HepG2 (cell line): ENCODE results near the gene SIRT1. TPM values are rescaled to one million over a fixed set of nuclear protein-coding genes. Genes with fewer than 3 reads are reported as not detected.

Source experiments
- CAMTA2 ChIP-seq: sonication (generic); formaldehyde crosslinking; IDR thresholded peaks from 2 replicates; pipeline ENCODE4 v1.4.0; 2020; ENCODE audit warnings: mild to moderate bottlenecking, missing genetic modification reagents, borderline replicate concordance
- CBX1 ChIP-seq: IDR thresholded peaks from one replicate; pipeline ENCODE4 v1.6.1; 2016; ENCODE audit warnings: antibody characterized with exemption, low read depth
- CHD2 ChIP-seq: IDR thresholded peaks from 2 replicates; pipeline ENCODE4 v1.6.1; 2011; ENCODE audit warnings: low read depth, low read length, improper control_type of control experiment
- DDIT3 ChIP-seq: sonication (generic); formaldehyde crosslinking; IDR thresholded peaks from 2 replicates; pipeline ENCODE4 v1.4.0; 2020; ENCODE audit warnings: mild to moderate bottlenecking, missing genetic modification reagents
- E2F1 ChIP-seq: sonication (generic); formaldehyde crosslinking; IDR thresholded peaks from 2 replicates; pipeline ENCODE4 v1.5.0; 2020; ENCODE audit warnings: missing genetic modification reagents
- KDM4B ChIP-seq: sonication (generic); formaldehyde crosslinking; IDR thresholded peaks from 2 replicates; pipeline ENCODE4 v1.4.0; 2020; ENCODE audit warnings: missing genetic modification reagents
- KLF9 ChIP-seq: IDR thresholded peaks from 2 replicates; pipeline ENCODE4 v1.6.1; 2016; ENCODE audit warnings: low read depth
- NR1H2 ChIP-seq: sonication (generic); formaldehyde crosslinking; IDR thresholded peaks from 2 replicates; pipeline ENCODE4 v1.8.1; 2022; ENCODE audit warnings: low read depth, missing genetic modification reagents, borderline replicate concordance
- NR3C1 ChIP-seq: sonication (generic); formaldehyde crosslinking; IDR thresholded peaks from 2 replicates; pipeline ENCODE4 v1.4.0; 2020; ENCODE audit warnings: missing genetic modification reagents
- SAP130 ChIP-seq: IDR thresholded peaks from 2 replicates; pipeline ENCODE4 v1.6.1; 2016; ENCODE audit warnings: low read depth
- TEF ChIP-seq: sonication (generic); formaldehyde crosslinking; IDR thresholded peaks from 2 replicates; pipeline ENCODE4 v1.5.0; 2020; ENCODE audit warnings: missing genetic modification reagents
- ZBTB38 ChIP-seq: sonication (generic); formaldehyde crosslinking; IDR thresholded peaks from 2 replicates; pipeline ENCODE4 v1.5.1; 2020; ENCODE audit warnings: mild to moderate bottlenecking, missing genetic modification reagents
- ZBTB7B ChIP-seq: sonication (generic); formaldehyde crosslinking; IDR thresholded peaks from 2 replicates; pipeline ENCODE4 v1.4.0; 2020; ENCODE audit warnings: missing genetic modification reagents
- ZIK1 ChIP-seq: sonication (generic); formaldehyde crosslinking; IDR thresholded peaks from 2 replicates; pipeline ENCODE4 v1.5.0; 2020; ENCODE audit warnings: mild to moderate bottlenecking, low read depth, missing genetic modification reagents, borderline replicate concordance
- ZNF10 ChIP-seq: sonication (generic); formaldehyde crosslinking; IDR thresholded peaks from 2 replicates; pipeline ENCODE4 v1.4.0; 2020; ENCODE audit warnings: mild to moderate bottlenecking, low read depth, missing genetic modification reagents, borderline replicate concordance
- ZNF136 ChIP-seq: sonication (generic); formaldehyde crosslinking; IDR thresholded peaks from 2 replicates; pipeline ENCODE4 v1.8.1; 2022; ENCODE audit warnings: low read depth, mild to moderate bottlenecking, moderate library complexity, missing genetic modification reagents
- ZNF296 ChIP-seq: sonication (generic); formaldehyde crosslinking; conservative IDR thresholded peaks from 2 replicates; pipeline ENCODE4 v1.5.0; 2020; ENCODE audit warnings: mild to moderate bottlenecking, missing genetic modification reagents
- ZNF33A ChIP-seq: sonication (generic); formaldehyde crosslinking; IDR thresholded peaks from 2 replicates; pipeline ENCODE4 v1.5.1; 2020; ENCODE audit warnings: missing genetic modification reagents, mild to moderate bottlenecking, moderate library complexity, borderline replicate concordance
- ZNF501 ChIP-seq: sonication (generic); formaldehyde crosslinking; IDR thresholded peaks from 2 replicates; pipeline ENCODE4 v1.5.1; 2020; ENCODE audit warnings: mild to moderate bottlenecking, moderate library complexity, missing genetic modification reagents
- ZNF543 ChIP-seq: sonication (generic); formaldehyde crosslinking; IDR thresholded peaks from 2 replicates; pipeline ENCODE4 v1.4.0; 2020; ENCODE audit warnings: mild to moderate bottlenecking, missing genetic modification reagents
- ZNF552 ChIP-seq: sonication (generic); formaldehyde crosslinking; IDR thresholded peaks from 2 replicates; pipeline ENCODE4 v1.9.0; 2022; ENCODE audit warnings: missing genetic modification reagents, mild to moderate bottlenecking, borderline replicate concordance
- ZNF615 ChIP-seq: sonication (generic); formaldehyde crosslinking; IDR thresholded peaks from 2 replicates; pipeline ENCODE4 v1.5.0; 2020; ENCODE audit warnings: mild to moderate bottlenecking, missing genetic modification reagents, borderline replicate concordance
- ZNF816 ChIP-seq: sonication (generic); formaldehyde crosslinking; IDR thresholded peaks from 2 replicates; pipeline ENCODE4 v1.8.0; 2022; ENCODE audit warnings: missing genetic modification reagents, mild to moderate bottlenecking, borderline replicate concordance
- polyA plus RNA-seq, 8 experiments: library from polyadenylated mRNA; depleted of rRNA in 3 of 8; stranded (reverse) in 7 of 8; unstranded in 1 of 8; fragments of >200 nt; fragmentation: Illumina TruSeq in 4 of 8; extraction: Trizol in 4 of 8; gene quantifications; 2 replicates each; pipeline versions ENCODE4 v1.2.1 to v1.2.3, GENCODE V29; 2011 to 2016; ENCODE audit warnings: low read depth in 4 of 8, missing spikeins in 1 of 8, mixed read lengths in 1 of 8; ENCODE audit not compliant: insufficient read depth in 1 of 8
- total RNA-seq, 5 experiments: library from RNA; depleted of rRNA; stranded (reverse); fragments of >200 nt; fragmentation: Illumina TruSeq; extraction: Trizol; gene quantifications; 2 replicates each; pipeline ENCODE4 v1.2.3, GENCODE V29; 2016; ENCODE audit warnings: low read depth in 1 of 5
- TF ChIP-seq, protein P1 (sequence below), 2 experiments: sonication (generic) in 1 of 2; formaldehyde crosslinking in 1 of 2; IDR thresholded peaks; 2 replicates each; pipeline versions ENCODE4 v1.5.1 to v1.6.1; 2011 to 2020; ENCODE audit warnings: borderline replicate concordance in 1 of 2, low read depth in 1 of 2, low read length in 1 of 2, mild to moderate bottlenecking in 1 of 2, missing genetic modification reagents in 1 of 2, moderate library complexity in 1 of 2
- TF ChIP-seq, protein P2 (sequence below): sonication (generic); formaldehyde crosslinking; IDR thresholded peaks from 2 replicates; pipeline ENCODE4 v1.4.0; 2020; ENCODE audit warnings: missing genetic modification reagents

SIRT1 gene
- total and polyA plus RNA-seq, 2 of the 13 experiments (the other 11 are each of a cell fraction or from before 2014, with no cell fraction given), result 9.4 to 10.2 TPM

- TF ChIP-seq ZNF10 (CRISPR knock-in tag) (no peak), KLF9 (CRISPR knock-in tag) (no peak), NR3C1 (CRISPR knock-in tag) (no peak), ZIK1 (no peak), CHD2 (peak; percentile 98), ZBTB7B (CRISPR knock-in tag) (no peak), TEF (CRISPR knock-in tag) (no peak), DDIT3 (CRISPR knock-in tag) (no peak), ZNF296 (CRISPR knock-in tag) (no peak), ZNF543 (CRISPR knock-in tag) (no peak), SAP130 (CRISPR knock-in tag) (peak; percentile 86), NR1H2 (CRISPR knock-in tag) (no peak), ZNF552 (CRISPR knock-in tag) (no peak), CAMTA2 (CRISPR knock-in tag) (no peak), ZNF501 (peak; percentile 55; the same call in 1 of the 2 replicates), KDM4B (CRISPR knock-in tag) (no peak), ZBTB38 (CRISPR knock-in tag) (no peak; the same call in 1 of the 2 replicates), ZNF816 (CRISPR knock-in tag) (0 out of 2 replicates have a peak, but pooled peaks have one; percentile 53), E2F1 (CRISPR knock-in tag) (peak; percentile 44; the same call in 1 of the 2 replicates), ZNF615 (CRISPR knock-in tag) (no peak), CBX1 (no peak), ZNF33A (CRISPR knock-in tag) (0 out of 2 replicates have a peak, but pooled peaks have one; percentile 72), ZNF136 (CRISPR knock-in tag) (no peak)
- TF ChIP-seq, protein P1, sequence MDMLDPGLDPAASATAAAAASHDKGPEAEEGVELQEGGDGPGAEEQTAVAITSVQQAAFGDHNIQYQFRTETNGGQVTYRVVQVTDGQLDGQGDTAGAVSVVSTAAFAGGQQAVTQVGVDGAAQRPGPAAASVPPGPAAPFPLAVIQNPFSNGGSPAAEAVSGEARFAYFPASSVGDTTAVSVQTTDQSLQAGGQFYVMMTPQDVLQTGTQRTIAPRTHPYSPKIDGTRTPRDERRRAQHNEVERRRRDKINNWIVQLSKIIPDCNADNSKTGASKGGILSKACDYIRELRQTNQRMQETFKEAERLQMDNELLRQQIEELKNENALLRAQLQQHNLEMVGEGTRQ (IDR thresholded peaks at IDR 0.05; ENCODE audit: low read depth, low read length), result no peak
- TF ChIP-seq, protein P1 (CRISPR knock-in tag; IDR thresholded peaks at IDR 0.05; ENCODE audit: borderline replicate concordance), result no peak
- TF ChIP-seq, protein P2, sequence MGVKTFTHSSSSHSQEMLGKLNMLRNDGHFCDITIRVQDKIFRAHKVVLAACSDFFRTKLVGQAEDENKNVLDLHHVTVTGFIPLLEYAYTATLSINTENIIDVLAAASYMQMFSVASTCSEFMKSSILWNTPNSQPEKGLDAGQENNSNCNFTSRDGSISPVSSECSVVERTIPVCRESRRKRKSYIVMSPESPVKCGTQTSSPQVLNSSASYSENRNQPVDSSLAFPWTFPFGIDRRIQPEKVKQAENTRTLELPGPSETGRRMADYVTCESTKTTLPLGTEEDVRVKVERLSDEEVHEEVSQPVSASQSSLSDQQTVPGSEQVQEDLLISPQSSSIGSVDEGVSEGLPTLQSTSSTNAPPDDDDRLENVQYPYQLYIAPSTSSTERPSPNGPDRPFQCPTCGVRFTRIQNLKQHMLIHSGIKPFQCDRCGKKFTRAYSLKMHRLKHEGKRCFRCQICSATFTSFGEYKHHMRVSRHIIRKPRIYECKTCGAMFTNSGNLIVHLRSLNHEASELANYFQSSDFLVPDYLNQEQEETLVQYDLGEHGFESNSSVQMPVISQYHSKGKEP (CRISPR knock-in tag), result no peak
Measured at GRCh38 chr10:67849331-67850011, 35.0 kb upstream of the SIRT1 start (continued).
